Right atrium auricular region (tissue), 2 donors: Measurements from ENCODE around the gene FNBP1L. TPM values are rescaled to one million over a fixed set of nuclear protein-coding genes. Genes with fewer than 3 reads are reported as not detected.

ENCODE experiments used
- DNase-seq: peaks from one replicate; pipeline ENCODE4 v3.0.0-alpha.2; 2019; ENCODE audit warnings: low spot score
- H3K27ac ChIP-seq, 2 donors: fragments of 200-600 bp; sonication (generic); 1 replicate in 1 of 2; 2 replicates in 1 of 2; pipeline ENCODE4 v1.5.1; 2016 to 2019
- H3K27me3 ChIP-seq, 2 donors: fragments of 200-600 bp; sonication (generic); one replicate each; pipeline versions ENCODE4 v1.5.1 to v1.6.0; 2017 to 2019
- H3K36me3 ChIP-seq: fragments of 200-600 bp; sonication (generic); one replicate; pipeline ENCODE4 v1.5.1; 2016
- H3K4me1 ChIP-seq, 2 donors: fragments of 200-600 bp; sonication (generic); one replicate each; pipeline versions ENCODE4 v1.5.1 to v1.6.0; 2017 to 2019
- H3K4me3 ChIP-seq, 2 donors: fragments of 200-600 bp; sonication (generic); 1 replicate in 1 of 2; 2 replicates in 1 of 2; pipeline ENCODE4 v1.5.1; 2017 to 2019; ENCODE audit warnings: mild to moderate bottlenecking in 1 of 2, moderate library complexity in 1 of 2
- H3K9me3 ChIP-seq, 2 donors: fragments of 200-600 bp; sonication (generic); one replicate each; pipeline ENCODE4 v1.5.1; 2019
- total RNA-seq, 2 donors: library from RNA; depleted of rRNA; stranded (reverse); fragments of >200 nt; gene quantifications; one replicate each; pipeline ENCODE4 v1.1.0, GENCODE V29; 2016
- TF ChIP-seq, protein P1 (sequence below), 2 donors: fragments of 200-600 bp; sonication (generic); IDR thresholded peaks; one replicate each; pipeline ENCODE4 v1.5.1; 2019; ENCODE audit warnings: antibody characterized with exemption in 2 of 2

FNBP1L gene
- total RNA-seq, 2 donors from 2014 or later, result 13.9 to 17.8 TPM

DNA sequence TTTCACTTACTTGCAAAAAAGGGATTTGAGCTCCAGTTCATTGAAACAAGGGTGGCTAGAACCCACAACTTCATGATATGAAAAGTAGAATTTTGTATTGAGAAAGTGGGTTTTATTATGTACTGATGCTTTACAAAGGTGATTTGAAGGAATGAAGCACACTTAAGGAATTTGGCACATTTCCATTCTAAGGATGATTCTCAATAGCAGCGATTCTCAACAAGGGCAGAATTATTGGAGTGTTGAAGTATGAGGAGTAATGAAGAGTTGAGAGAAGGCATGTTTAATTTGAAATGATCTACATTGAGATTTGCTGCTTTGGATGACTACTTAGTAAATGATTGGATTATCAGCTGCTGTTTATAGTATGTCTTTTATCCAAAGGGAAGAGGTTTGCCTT lies 54.7 kb downstream of the FNBP1L start:
- Histone ChIP-seq H3K9me3 (no peaks in the 10 kb centered on the region), H3K27ac (no peak overlapping the region), H3K4me1 (no peaks in the 10 kb centered on the region), H3K4me3 (no peak overlapping the region), H3K27me3 (no peaks in the 10 kb centered on the region), H3K36me3 (no peaks in the 10 kb centered on the region)
- TF ChIP-seq, protein P1, sequence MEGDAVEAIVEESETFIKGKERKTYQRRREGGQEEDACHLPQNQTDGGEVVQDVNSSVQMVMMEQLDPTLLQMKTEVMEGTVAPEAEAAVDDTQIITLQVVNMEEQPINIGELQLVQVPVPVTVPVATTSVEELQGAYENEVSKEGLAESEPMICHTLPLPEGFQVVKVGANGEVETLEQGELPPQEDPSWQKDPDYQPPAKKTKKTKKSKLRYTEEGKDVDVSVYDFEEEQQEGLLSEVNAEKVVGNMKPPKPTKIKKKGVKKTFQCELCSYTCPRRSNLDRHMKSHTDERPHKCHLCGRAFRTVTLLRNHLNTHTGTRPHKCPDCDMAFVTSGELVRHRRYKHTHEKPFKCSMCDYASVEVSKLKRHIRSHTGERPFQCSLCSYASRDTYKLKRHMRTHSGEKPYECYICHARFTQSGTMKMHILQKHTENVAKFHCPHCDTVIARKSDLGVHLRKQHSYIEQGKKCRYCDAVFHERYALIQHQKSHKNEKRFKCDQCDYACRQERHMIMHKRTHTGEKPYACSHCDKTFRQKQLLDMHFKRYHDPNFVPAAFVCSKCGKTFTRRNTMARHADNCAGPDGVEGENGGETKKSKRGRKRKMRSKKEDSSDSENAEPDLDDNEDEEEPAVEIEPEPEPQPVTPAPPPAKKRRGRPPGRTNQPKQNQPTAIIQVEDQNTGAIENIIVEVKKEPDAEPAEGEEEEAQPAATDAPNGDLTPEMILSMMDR (IDR thresholded peaks at IDR 0.05), result no peak
- DNase-seq, result no peak

- H3K27ac ChIP-seq, result no peak overlapping the region
- TF ChIP-seq, protein P1 (IDR thresholded peaks at IDR 0.05), result no peak
- H3K36me3 ChIP-seq, result no peaks in the 10 kb centered on the region
- DNase-seq, result no peak
- no peaks in the 10 kb centered on the region for H3K9me3 ChIP-seq
- H3K4me1 ChIP-seq, result no peaks in the 10 kb centered on the region
- no peak overlapping the region for H3K4me3 ChIP-seq
- no peaks in the 10 kb centered on the region for H3K27me3 ChIP-seq
Observed at GRCh38 chr1:93503163-93503562, 55.2 kb downstream of the FNBP1L start.

DNA sequence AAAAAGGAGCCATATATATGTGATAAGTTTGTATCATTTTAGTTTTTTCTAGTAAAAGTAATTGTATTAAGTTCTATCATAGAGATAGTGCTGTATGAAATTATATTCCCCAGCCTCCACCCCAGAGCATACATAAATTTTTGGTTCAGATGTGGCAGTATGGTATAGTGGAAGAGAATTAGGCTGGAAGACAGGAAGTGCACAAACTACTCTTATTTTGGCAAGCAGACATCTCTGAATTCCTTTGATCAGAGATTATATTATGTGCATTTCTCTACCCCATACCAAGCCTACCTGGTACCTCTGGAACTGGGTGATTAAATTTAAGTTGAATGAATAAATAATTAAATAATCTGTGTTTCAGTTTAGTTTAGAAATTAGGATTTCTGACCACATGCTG lies 55.9 kb downstream of the FNBP1L start:
- H3K9me3 ChIP-seq, result no peaks in the 10 kb centered on the region
- H3K4me1 ChIP-seq, result no peaks in the 10 kb centered on the region
- no peak overlapping the region for H3K27ac ChIP-seq
- TF ChIP-seq, protein P1 (IDR thresholded peaks at IDR 0.05), result no peak
- no peak for DNase-seq
- H3K4me3 ChIP-seq, result no peak overlapping the region
- no peaks in the 10 kb centered on the region for H3K36me3 ChIP-seq
- H3K27me3 ChIP-seq, result no peaks in the 10 kb centered on the region

- no peaks in the 10 kb centered on the region for H3K27me3 ChIP-seq
- no peak overlapping the region for H3K27ac ChIP-seq
- TF ChIP-seq, protein P1 (IDR thresholded peaks at IDR 0.05), result no peak
- H3K36me3 ChIP-seq, result no peaks in the 10 kb centered on the region
- no peaks in the 10 kb centered on the region for H3K4me1 ChIP-seq
- H3K4me3 ChIP-seq, result no peak overlapping the region
- H3K9me3 ChIP-seq, result no peaks in the 10 kb centered on the region
- DNase-seq, result no peak
Observed at GRCh38 chr1:93504247-93505033, 56.5 kb downstream of the FNBP1L start.

- no peaks in the 10 kb centered on the region for H3K36me3 ChIP-seq
- H3K4me3 ChIP-seq, result no peak overlapping the region
- H3K27ac ChIP-seq, result no peak overlapping the region
- DNase-seq, result no peak
- H3K27me3 ChIP-seq, result no peaks in the 10 kb centered on the region
- no peaks in the 10 kb centered on the region for H3K4me1 ChIP-seq
- H3K9me3 ChIP-seq, result no peaks in the 10 kb centered on the region
- TF ChIP-seq, protein P1 (IDR thresholded peaks at IDR 0.05), result no peak
Observed at GRCh38 chr1:93506126-93506525, 58.2 kb downstream of the FNBP1L start.

- no peak for DNase-seq
- H3K27me3 ChIP-seq, result no peaks in the 10 kb centered on the region
- TF ChIP-seq, protein P1 (IDR thresholded peaks at IDR 0.05), result no peak
- no peaks in the 10 kb centered on the region for H3K4me1 ChIP-seq
- H3K36me3 ChIP-seq, result no peaks in the 10 kb centered on the region
- no peak overlapping the region for H3K27ac ChIP-seq
- H3K9me3 ChIP-seq, result no peaks in the 10 kb centered on the region
- H3K4me3 ChIP-seq, result no peak overlapping the region
Observed at GRCh38 chr1:93516164-93516563, 68.2 kb downstream of the FNBP1L start.
